GM19452 (cell line): ENCODE results near the gene VAV2.

Experiments used
- ATAC-seq: cut with Tn5 transposase; IDR thresholded peaks from one replicate; pipeline ENCODE4 v1.9.1; 2021; ENCODE audit not compliant: unreplicated experiment

Gene VAV2

DNA sequence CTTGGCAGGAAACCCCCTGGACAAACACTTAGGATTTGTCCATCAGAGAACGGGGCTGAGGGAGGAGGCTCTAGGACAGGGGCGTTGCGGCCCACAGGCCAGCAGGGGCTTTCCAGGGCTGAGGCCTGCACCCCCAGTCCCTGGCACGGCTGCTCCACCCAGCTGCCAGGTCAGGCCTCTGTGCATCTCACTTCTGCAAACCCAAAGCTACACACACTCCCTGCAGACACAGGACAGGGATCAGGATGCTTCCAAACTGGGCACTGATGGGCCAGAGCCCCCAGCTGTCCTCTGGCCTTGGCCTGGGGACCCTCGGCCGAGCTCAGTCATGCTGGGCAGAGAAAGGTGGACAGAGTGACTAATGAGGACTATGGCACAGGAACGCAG, 147.7 kb downstream of the VAV2 start:
- ATAC-seq: no peak

DNA sequence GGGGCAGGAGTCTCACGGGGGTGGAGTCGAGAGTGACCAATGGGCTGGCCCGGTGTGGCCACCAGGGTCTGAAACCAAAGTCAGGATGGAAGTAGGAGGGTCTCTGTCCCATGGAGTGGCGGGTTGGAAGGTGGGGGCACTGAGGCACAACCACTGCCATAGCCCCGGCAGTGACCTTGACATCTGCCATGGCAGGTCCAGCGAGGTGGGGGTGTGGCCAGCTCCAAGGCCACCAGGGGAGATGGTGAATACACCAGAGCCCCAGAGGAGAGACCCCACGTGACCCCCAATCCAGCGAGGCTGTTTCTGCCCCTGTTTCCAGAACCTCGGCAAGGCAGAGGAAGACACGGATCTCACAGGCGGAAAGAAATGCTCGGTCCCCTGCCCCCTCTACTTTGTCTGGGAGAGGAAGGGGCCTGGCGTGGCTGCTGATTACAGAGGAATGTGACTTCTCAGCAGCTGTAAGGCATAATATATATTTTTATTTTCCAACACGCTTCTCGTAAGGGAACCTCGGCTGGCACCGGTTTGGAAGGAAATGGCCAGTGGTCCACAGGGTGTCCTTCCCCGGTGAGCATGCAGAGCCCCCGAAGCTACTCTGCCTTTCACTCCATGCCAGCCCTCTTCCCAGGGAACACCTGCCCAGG, 148.2 kb downstream of the VAV2 start:
- ATAC-seq: no peak

DNA sequence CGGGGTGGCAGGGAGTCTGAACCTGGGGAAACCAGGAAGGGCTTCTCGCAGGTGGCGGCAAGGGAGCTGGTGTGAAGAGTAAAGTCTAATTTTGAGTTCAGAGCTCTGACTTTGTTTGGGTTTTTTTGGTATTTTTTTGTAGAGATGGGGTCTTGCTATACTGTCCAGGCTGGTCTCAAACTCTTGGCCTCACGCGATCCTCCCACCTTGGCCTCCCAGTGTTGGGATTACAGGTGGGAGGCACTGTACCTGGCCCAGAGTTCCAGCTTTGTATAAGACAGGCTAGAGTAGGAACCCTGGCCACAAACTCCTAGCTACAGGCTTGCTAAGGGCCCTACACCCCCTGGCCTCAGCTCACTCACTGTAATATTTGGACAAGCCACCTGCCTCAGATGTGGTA, 148.9 kb downstream of the VAV2 start:
- ATAC-seq: no peak

DNA sequence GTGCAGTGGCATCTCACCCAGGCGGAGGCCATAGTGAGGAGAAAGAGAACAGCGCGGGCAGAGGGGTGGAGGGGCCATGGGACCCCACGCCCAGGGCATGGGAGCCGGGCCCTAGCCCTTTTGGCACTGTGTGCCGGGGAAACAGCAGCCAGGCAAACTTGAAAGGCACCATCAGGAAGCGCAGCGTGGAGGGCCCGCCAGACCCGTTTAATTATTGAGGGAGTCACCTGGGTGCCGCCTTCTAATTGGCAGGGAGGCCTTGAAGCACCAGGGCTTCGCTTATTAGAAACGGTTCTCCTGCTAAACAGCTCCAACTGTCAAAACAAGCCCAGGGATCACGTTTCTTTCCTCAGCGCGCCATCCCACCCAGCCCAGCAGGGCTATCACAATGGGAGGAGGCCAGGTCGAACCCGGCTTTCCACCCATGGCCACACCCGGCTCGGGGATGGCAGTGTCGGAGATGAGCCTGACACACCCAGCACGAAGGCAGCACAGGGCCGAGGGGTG, 149.3 kb downstream of the VAV2 start:
- ATAC-seq: no peak

DNA sequence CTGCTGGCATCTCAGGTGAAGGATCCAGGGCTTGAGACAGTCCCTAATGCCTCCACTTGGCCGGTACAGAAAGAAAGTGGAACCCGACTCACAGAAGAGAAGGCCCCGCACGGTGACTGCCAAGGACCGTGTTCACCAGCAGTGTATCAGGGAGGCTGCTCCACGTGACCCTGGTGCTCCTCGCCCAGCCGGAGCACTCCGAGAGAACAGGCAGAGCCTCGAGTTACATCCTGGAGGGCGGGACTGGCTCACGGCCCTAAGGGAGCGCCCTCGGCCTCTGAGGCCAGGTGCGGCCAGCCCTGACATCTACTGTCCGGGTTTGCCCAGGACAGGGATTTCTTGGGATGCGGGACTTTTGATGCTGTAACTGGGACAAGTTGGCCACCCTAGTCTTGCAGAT, 149.9 kb downstream of the VAV2 start:
- no peak for ATAC-seq

DNA sequence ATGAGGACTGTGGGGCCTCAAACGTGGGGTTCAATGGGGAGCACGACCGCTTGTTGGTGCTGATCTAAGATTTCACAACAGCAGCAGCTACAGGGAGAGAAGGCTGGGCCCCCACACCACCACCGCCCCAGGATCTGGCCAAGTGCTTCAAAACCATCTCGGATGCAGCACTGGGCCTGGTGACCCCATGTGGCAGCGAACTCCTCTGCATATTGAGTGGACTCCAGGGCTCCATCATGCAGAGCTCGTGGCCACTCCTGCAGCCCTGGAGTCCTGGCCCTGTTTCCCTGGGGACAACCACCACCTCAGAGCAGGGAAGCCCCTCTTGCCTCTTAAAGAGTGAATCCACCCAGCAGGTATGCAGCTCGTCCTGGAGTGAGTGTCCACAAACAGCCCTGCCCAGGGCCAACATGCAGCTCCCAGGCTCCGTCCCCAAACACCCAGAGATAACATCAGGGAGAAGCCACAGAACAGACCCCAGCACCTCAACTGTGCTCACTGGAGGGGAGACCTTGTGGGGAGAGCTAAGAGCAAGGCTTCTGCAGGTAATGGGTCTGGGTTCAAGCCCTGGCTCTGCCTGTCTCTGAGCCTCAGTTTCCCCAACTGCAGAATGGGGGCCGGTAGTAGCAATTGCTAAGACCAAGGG, 150.8 kb downstream of the VAV2 start:
- ATAC-seq: no peak

DNA sequence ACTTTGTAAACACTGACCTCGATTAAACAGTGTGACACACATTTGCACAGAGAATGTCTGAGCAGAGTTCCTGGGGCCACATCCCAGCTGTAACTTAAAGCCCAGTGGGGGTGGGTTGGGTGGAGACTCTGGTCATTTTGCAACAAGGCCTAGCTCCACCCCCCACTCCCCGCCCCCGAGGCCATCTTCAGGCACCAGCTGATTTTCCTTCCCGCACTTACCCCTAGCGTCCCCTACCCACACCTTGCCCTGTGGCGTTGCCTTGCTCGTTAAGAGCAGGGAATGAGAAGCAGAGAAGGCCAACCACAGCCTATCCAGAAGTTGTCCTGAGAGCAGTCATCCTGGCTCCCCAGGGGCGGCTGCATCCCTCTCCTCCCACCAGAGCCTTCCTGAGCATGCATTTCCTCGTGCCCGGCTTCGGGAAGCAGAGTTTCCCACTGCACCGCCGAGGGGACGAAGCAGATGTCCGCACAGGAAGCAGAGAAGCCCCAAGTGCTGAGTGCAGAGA, 152.2 kb downstream of the VAV2 start:
- no peak for ATAC-seq

DNA sequence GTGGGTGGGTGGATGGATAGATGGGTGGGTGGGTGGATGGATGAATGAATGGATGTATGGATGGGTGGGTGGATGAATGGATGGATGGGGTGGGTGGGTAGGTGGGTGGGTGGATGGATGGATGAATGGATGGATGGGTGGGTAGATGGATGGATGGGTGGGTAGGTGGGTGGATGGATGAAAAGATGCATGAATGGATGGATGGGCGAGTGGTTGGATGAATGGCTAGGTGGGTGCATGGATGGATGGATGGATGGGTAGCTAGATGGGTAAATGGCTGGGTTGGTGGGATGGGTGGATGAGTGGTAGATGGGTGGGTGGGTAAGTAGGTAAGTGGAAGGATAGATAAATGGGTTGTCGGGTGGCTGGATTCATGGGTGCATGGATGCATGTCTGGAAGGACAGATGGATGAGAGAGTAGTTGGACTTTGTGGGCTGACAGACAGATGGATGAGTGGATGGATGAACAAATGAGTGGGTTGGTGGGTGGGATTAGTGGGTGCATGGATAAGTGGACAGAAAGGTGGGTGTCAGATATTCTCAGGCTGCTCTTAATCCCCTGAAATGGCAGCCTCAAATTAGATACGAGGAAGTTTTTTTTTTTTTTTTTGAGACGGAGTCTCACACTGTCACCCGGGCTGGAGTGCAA, 153.1 kb downstream of the VAV2 start:
- no peak for ATAC-seq

DNA sequence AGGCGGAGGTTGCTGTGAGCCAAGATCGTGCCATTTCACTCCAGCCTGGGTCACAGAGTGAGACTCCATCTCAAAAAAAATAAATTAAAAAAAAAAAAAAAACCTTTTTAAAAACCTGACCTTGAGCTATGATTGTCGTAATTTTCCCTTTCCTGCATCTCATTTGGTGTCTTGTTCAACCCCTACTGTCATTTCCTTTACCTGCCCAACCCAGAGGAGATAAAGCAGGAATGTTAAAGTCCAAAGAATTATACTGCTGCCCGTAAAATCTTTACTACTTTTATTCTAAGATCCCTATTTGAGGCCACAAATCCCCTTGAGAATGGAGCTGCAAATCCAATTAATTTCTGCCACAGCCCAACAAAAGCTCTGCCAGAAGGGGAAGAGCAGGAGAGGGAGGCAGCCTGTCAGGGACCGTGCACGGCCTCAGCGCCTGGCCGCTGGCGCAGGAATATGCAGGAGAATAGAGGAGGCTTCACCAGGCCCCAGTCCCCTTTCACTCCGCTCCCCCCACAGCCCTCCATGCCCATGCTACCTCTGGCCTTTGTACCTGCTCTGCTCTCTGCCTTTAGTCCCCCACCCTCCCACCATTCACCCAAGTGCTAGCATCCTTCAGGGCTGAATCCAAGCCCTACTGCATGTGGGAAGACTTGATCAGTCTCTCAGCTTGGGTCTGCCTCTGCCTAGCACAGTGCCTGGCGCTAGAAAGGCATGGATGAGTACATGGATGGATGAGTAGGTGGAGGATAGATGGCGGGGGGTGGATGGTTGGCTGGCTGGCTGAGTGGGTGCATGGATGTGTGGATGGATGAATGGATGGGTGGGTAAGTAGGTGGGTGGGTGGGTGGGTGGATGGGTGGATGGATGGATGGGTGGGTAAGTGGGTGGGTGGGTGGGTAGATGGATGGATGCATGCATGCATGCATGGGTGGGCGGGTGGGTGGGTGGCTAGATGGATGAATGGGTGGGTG, 154.2 kb downstream of the VAV2 start:
- ATAC-seq: no peak

DNA sequence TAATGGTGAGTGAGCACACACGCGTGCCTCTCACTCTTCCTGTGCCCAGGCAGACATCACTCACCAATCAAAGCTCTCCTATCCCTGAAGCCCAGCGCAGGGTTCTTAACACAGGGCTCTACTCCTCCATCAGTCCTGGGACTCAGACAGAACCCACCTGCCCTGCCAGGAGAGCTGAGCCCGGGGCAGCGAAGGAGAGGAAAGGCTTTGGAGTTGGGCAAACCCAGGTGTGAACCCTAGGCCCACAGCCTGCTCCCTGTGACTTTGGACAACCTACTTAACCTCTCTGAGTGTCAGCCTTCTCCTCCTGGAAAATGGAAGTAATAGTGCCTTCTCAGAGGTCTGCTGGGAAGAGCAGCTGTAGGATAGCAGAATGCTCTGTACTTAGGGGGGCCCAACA, 155.3 kb downstream of the VAV2 start:
- no peak for ATAC-seq

DNA sequence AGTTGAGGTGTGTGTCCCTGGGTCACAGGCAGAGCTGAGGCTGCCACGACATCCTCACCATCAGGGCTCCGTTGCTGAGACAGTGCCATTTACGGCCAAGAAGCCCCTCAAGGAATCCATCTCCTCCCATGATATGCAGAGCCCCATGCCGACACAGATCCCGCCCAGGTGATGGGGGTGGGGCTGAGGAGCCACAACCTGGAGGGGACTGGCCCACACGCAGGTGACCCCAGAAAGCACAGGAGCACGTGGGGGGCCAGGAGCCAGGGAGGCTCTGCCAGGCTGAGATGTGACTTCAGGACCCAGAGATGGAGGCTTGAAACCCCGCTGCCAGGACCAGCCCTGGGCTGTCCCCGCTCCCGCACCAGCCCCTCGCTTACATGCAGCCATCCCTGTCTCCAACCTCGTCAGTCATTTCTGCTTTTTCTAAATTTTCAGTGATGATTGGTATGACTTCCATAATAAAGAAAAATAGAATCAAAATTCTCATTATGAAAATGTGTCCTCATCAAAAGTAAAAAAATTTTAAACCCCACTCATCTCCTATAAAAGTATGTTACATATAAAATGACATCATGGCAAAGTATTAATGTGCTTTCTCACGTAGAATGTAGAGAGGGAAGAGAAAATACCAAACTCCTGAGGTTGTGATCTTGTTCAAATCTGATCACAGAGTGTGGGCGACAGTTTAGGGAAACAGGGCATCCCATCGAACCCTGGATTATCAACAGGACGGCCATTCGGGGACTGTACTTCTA, 155.9 kb downstream of the VAV2 start:
- ATAC-seq: no peak

DNA sequence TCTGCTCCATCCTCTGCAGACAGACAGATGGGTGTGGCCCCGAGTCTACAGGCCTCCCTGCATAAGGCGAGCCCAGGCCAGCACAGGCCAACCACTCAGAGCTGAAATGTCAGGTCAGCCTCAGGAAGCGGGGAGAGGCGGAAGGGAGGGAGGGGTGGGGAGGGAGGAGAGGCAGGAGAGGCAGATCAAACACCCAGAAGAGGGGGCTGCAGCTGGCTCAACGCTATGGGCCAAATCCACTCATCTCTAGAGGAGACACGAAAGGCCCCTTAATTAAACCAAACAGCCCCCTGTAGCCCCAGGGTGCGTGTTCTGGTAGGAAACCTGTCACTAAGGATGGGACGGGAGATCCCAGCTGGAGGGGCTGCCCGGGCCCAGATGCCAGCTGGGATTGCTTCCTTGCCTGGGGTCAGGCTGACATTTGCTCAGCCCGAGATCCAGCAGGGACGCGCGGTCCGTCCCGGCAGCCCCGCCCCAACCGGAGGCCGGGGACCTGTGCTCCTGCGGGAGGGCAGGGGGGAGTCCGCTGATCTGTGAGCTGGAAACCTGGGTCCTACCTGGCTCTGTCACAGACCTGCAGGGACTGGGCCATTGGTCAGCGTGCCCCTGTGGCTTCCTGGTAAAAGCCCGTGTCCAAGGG, 156.7 kb downstream of the VAV2 start:
- no peak for ATAC-seq

DNA sequence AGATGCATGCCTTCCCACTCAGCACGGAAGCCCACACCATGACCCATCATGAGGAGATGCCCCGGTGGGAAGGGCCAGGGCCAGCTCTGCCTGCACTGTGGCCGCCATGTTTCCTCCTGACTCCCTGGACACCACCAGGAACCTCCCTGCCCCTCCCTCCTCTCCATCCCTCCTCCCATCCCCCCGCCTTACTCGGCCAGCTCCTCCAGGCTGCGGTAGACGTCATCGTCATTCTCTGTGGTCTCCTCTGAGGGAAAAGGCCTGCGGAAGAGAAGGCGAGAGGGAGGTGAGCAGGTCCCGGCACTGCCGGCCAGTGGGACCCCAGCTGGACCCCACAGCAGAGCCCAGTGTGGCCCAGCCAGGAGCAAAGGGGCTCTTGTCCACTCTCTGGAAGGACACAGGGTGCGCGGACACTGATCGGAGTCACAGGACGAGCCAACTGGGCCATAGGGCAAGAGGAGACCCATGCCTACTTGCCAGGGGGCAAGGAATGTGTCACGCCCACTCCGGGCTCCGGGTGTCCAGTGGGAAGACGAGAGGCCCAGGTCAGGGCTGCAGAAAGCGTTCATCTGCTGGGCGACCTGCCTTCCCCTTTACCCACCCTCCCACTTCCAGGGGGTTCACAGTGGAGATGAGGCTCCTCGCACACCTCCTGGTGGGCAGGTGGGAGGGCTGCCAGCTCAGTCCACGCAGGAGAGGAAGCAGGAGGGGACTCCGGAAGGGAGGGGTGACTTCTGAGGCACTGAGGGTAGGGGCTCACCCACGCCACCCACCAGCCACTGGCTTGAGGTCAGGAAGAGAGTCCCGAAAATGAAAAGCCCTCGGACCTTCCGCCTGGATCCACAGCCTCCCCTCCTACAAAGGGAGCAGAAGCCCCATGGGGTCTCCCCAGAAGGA, 157.8 kb downstream of the VAV2 start:
- ATAC-seq: no peak

DNA sequence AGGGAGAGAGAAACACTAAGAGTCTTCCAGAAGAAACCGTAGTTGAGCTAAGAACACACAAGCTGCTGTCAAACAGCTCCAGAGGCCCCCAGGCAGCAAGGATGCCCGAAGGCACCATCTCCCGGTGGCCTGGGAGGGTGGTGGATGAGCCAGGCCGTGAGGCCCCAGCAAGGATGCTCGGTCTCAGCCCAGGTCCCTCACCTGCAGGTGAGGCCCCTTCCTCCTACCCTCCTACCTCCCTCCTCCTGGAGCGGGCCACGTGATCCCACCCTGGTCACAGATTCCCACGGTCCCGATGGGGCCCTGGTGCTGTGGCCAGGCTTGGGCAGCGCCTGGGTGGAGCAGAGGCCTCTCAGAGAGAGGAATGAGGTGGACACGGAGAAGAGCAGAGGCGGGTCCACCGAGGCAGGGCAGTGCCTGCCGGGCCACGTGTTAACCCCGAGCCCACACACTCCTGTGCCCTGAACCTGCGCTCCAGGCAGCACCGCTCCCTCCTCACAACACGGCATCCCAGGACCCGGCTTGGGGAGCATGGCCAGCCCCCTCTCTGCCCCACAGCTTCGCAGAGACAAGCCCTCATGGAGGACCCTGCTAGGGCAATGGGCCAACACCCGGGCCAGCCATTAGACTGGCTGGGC, 158.6 kb downstream of the VAV2 start:
- no peak for ATAC-seq

DNA sequence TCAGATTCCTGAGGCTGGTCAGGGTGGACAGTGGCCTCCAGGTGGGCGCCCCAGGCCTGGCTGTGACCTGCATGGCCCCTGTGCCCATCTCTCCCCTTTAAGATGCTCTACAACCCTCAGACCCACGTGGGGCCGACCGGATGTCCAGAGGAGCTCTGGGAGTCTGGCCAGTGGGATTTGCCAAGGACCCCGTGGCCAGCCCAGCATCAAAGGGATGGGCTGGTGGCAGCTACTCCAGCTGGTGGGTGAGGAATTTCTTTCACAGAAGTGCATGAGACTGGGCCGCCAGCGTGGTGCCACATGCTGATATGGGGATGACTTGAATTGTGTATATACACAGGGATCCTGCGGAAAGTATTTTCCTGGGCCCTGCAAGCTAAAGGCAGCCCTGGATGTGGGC, 159.2 kb downstream of the VAV2 start:
- ATAC-seq: no peak

DNA sequence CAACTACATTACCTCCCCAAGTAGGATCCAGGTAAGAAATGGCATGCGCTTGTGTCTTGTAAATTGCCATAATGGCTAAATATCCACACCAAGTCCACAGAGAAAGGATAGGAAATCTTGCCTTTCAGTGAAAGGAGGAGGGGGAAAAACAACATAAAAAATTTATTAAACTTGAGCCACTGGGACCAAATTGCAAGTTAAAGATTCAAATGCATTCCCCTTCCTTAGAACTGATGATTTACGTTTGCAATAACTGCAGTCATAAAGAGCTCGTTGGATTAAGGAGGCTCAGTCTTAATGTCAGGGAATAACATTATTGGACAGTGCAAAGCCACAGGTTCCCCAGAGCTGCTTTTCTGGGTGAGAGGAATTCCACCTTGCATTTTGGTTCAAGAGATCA, 161.4 kb downstream of the VAV2 start:
- no peak for ATAC-seq

DNA sequence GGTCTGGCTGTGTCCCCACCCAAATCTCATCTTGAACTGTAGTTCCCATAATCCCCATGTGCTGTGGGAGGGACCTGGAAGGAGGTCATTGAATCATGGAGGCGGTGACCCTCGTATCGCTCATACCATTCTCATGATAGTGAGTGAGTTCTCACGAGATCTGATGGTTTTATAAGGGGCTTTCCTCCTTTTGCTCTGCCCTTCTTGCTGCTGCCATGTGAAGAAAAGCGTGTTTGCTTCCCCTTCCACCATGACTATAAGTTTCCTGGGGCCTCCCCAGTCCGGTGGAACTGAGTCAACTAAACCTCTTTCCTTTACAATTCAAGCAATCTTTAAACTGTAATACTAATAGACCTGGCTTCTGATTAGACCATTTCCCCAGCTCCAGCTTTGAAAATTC, 161.8 kb downstream of the VAV2 start:
- ATAC-seq: no peak

DNA sequence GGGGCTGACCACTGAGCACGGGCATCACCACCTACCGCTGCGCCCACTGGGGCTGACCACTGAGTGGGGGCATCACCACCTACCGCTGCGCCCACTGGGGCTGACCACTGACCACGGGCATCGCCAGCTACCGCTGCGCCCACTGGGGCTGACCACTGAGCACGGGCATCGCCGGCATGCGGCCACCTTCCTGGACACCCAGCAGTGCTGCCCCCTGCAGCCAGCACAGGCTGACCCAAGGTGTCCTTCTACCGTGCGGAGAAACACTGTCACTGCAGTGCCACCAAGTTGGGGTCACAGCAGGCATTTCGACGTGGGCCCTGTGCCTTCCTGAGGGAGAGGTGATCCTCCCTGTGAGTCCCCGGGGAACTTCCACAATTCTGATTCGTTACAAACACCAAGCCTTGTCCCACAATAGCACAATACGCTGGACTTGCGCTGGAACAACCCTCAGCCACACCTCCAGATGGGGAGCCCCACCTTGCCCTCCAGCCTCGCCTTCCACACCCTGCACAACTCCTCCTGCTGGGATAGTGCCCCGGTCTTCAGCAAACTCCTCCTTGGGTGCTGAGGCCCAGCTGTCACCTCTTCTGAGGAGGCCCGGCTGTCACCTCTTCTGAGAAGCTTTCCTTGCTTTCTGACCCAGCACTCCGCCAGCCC, 163.7 kb downstream of the VAV2 start:
- ATAC-seq: no peak
